RWPE1 (cell line): ENCODE data around the gene LIN9.
A peak's percentile ranks its signal among the peaks of the same experiment; 100 is the strongest.
"Not testable (repeated sequence)": the region's sequence is repeated elsewhere in the genome, so short reads cannot be mapped to it uniquely, and the experiment has no call there.

Source experiments
- CTCF ChIA-PET: fragments of 350-600 bp; sonication (Branson Sonifier 250); formaldehyde crosslinking; extraction: SDS; loops from one replicate; lab custom pipeline; 2021; lab: Yijun Ruan, JAX
- POLR2A ChIA-PET: fragments of 400-600 bp; formaldehyde crosslinking; extraction: SDS; loops from one replicate; lab custom pipeline; 2020; ENCODE audit warnings: antibody characterized with exemption; ENCODE audit not compliant: low non-redundant PET; lab: Yijun Ruan, JAX
- DNase-seq: peaks from one replicate; pipeline ENCODE4 v3.0.0; 2012; ENCODE audit warnings: low spot score
- H3K27ac ChIP-seq: fragments of 450-650 bp; 2 replicates; pipeline ENCODE4 v1.5.1; 2017
- TF ChIP-seq, protein P1 (sequence below): fragments of 450-650 bp; conservative IDR thresholded peaks from 2 replicates; pipeline ENCODE4 v1.5.1; 2017; ENCODE audit warnings: low read depth, mild to moderate bottlenecking

LIN9 gene

DNA sequence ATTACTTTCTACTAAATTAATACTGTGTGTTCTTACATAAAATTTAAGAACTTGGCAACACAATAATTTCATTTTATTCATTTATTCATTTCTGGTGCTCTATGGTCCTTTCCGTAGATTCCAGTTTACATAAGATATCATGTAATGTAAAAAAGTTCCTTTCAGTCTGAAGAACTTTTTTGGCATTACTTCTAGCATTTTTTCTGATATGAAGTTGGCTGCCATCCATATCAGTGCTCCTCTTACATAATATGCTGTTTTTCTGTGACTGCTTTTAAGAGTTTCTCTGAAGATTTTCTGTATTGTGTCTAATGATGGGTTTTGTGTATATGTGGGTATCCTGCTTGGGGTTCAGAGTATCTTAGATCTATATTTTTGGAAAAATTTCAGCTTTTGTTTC is 34.8 kb downstream of the LIN9 start:
- TF ChIP-seq, protein P1, sequence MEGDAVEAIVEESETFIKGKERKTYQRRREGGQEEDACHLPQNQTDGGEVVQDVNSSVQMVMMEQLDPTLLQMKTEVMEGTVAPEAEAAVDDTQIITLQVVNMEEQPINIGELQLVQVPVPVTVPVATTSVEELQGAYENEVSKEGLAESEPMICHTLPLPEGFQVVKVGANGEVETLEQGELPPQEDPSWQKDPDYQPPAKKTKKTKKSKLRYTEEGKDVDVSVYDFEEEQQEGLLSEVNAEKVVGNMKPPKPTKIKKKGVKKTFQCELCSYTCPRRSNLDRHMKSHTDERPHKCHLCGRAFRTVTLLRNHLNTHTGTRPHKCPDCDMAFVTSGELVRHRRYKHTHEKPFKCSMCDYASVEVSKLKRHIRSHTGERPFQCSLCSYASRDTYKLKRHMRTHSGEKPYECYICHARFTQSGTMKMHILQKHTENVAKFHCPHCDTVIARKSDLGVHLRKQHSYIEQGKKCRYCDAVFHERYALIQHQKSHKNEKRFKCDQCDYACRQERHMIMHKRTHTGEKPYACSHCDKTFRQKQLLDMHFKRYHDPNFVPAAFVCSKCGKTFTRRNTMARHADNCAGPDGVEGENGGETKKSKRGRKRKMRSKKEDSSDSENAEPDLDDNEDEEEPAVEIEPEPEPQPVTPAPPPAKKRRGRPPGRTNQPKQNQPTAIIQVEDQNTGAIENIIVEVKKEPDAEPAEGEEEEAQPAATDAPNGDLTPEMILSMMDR, result no peak
- no peak for DNase-seq
- H3K27ac ChIP-seq, result no peak overlapping the region
- CTCF ChIA-PET, result no interaction called here
- POLR2A ChIA-PET, result no interaction called here

DNA sequence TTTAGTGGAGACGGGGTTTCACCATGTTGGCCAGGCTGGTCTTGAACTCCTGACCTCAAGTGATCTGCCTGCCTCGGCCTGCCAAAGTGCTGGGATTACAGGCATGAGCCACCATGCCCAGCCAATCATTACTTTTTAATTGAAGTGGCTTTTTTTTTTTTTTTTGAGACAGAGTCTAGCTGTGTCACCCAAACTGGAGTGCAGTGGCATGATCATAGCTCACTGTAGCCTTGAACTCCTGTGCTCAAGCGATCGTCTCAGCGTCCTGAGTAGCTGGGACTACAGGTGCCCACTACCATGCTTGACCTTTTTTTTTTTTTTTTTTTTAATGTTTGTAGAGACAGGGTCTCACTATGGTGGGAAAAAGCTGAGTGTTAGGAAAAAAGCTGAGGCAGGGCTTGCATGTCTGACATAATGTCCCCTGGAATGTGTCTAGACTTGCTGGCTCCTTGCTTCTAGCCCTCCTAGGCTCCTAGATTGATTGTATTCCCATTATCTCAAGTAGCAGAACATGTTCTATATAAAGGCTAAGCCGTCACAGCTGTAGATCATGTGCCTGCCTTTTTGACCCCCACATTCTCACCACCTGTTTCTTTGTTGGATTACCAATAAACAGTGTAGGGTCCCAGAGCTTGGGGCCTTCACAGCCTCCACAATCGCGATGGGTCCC is 36.6 kb downstream of the LIN9 start:
- ChIA-PET CTCF (interaction anchor here (0.6 to 1.3 kb wide), 5 partner anchors 17 to 1002 kb away, joined by 3 to 5 read pairs (median 3); no protein-coding TSS in a partner anchor), POLR2A (interaction anchor here (0.5 kb wide), 1 partner anchor 17 kb away, joined by 3 read pairs; no protein-coding TSS in a partner anchor)
- not testable (repeated sequence) for DNase-seq, H3K27ac ChIP-seq

DNA sequence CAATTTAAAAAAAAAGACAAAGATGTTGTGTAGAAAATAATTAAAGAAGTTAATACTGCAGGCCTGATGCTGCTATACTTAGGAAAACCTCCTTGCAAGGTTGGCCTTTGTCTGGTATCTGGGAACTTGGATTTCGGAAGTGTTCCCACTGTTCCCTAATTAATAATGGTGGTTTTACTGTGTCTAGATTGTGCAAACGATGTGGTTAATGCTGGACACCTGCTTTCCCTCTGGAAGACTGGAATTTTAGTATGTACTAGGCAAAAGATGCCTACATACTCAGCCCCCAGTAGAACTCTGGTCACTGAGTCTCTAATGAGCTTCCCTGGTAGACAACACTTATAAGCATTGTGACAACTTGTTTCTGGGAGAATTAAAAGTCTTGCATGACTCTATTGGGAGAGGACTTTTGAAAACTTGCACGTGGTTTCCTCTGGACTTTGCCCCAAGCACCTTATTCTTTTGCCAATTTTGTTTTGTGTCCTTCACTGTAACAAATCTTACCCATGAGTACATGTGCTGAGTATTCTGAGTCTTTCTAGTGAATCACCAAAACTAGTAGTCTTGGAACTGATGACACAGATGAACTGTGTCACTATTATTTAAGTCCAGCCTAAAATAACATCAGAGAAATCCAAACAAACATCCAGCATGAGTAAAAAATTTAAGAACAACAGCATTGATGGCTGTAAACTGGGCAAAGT is 40.4 kb downstream of the LIN9 start:
- ChIA-PET CTCF (interaction anchor here (0.5 kb wide), 1 partner anchor 655 kb away, joined by 3 read pairs; no protein-coding TSS in a partner anchor), POLR2A (no interaction called here)
- no peak overlapping the region for H3K27ac ChIP-seq
- TF ChIP-seq, protein P1, result no peak
- DNase-seq, result peak; percentile 22

DNA sequence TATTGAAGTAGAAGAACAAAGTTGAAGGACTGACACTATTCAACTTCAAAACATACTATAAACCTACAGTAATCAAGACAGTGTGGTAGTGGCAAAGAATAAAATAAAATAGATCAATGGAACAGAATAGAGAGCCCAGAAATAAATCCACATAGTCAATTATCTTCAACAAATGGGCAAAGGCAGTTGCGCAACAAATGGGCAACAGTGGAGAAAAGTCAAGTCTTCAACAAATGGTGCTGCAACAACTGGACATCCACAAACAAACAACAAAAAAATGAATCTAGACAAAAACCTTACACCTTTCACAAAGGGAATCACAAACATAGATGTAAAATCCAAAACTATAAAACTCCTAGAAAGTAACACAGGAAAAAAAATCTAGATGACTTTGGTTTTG is 47.1 kb downstream of the LIN9 start:
- no peak for DNase-seq
- POLR2A ChIA-PET, result no interaction called here
- CTCF ChIA-PET, result no interaction called here
- TF ChIP-seq, protein P1, result no peak
- H3K27ac ChIP-seq, result no peak overlapping the region

DNA sequence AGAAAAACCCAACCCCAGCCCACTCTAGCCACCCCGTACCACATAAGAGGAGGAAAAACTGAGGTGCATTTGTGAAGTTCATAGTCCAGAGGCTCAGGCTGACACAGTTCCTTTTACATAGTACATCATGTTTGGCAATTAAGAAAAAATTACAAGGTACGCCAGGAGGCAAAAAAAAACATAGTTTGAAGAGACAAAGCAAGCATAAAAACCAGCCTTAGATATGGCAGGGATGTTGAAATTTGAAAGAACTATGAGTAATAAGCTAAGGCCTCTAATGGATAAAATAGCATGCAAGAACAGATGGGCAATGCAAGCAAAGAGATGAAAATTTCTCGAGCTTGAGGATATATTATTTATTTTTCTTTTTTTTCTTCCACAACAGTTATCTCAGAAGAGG is 53.6 kb downstream of the LIN9 start:
- no peak overlapping the region for H3K27ac ChIP-seq
- ChIA-PET CTCF (interaction anchor here (0.6 kb wide), 1 partner anchor 25 kb away, joined by 5 read pairs; no protein-coding TSS in a partner anchor), POLR2A (interaction anchor here (0.7 kb wide), 1 partner anchor 17 kb away, joined by 3 read pairs; no protein-coding TSS in a partner anchor)
- no peak for DNase-seq
- TF ChIP-seq, protein P1, result no peak

DNA sequence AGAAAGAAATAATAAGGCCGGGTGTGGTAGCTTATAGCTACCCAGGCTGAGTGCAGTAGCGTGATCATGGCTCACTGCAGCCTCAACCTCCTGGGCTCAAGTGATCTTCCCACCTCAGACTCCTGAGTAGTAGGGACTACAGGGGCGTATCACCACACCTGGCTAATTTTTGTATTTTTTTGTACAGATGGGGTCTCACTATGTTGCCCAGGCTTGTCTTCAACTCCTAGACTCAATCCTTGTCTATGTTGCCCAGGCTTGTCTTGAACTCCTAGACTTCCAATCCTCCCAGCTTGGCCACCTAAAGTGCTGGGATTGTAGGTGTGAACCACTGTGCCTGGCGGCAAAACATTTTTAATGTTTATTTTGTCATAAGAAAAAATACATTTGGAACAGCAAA is 55.0 kb downstream of the LIN9 start:
- no peak for DNase-seq
- ChIA-PET POLR2A (no interaction called here), CTCF (interaction anchor here (0.6 kb wide), 2 partner anchors 10 to 238 kb away, joined by 3 to 4 read pairs; no protein-coding TSS in a partner anchor)
- TF ChIP-seq, protein P1, result no peak
- H3K27ac ChIP-seq, result no peak overlapping the region

DNA sequence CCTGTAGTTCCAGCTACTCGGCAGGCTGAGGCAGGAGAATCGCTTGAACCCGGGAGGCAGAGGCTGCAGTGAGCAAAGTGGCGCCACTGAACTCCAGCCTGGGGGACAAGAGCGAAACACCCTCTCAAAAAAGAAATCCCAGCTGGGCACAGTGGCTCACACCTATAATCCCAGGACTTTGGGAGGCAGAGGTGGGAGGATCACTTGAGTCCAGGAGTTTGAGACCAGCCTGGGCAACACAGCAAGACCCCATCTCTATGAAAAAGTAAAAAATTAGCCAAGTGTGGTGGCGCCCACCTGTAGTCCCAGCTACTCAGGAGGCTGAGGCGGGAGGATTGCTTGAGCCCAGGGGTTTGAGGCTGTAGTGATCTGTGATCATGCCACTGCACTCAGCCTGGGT is 56.1 kb downstream of the LIN9 start:
- POLR2A ChIA-PET, DNase-seq, H3K27ac ChIP-seq: not testable (repeated sequence)
- CTCF ChIA-PET, result interaction anchor here (0.7 kb wide), 1 partner anchor 130 kb away, joined by 5 read pairs; no protein-coding TSS in a partner anchor
